HCT116 (cell line): Measurements from ENCODE around the gene FBN1.

ENCODE experiments used
- CTCF ChIP-seq, 3 experiments: fragments of 200-600 bp in 1 of 3; sonication (generic) in 1 of 3; IDR thresholded peaks in 2 of 3; conservative IDR thresholded peaks in 1 of 3; 2 replicates each; pipeline ENCODE4 v1.5.1; 2012 to 2017; ENCODE audit warnings: low read depth in 2 of 3, low read length in 2 of 3, antibody characterized with exemption in 1 of 3, borderline replicate concordance in 1 of 3, control low read depth in 1 of 3, mild to moderate bottlenecking in 1 of 3, mixed read lengths in 1 of 3, mixed run types in 1 of 3, moderate library complexity in 1 of 3; ENCODE audit not compliant: insufficient read depth in 1 of 3
- EZH2 ChIP-seq: fragments of 200-600 bp; sonication (generic); IDR thresholded peaks from 2 replicates; pipeline ENCODE4 v1.6.1; 2017; ENCODE audit warnings: antibody characterized with exemption, mixed run types
- POLR2A ChIP-seq: IDR thresholded peaks from 2 replicates; pipeline ENCODE4 v1.7.0; 2011; ENCODE audit warnings: borderline replicate concordance; ENCODE audit not compliant: insufficient read depth, insufficient read length; ENCODE audit errors: extremely low read depth
- YY1 ChIP-seq: IDR thresholded peaks from 2 replicates; pipeline ENCODE4 v1.6.1; 2011; ENCODE audit warnings: low read length, low read depth, moderate library complexity, mild to moderate bottlenecking; ENCODE audit not compliant: insufficient replicate concordance; ENCODE audit errors: extremely low read depth

- TF ChIP-seq CTCF (IDR thresholded peaks at IDR 0.05 in 2 of 3, conservative IDR thresholded peaks at IDR 0.05 in 1 of 3; ENCODE audit: borderline replicate concordance in 1 of 3, insufficient read depth in 1 of 3, low read depth in 2 of 3, low read length in 2 of 3): no peak
- TF ChIP-seq POLR2A: no peak
- no peak for TF ChIP-seq YY1
- TF ChIP-seq EZH2: no peak
These were observed 163.7 kb downstream of the FBN1 start for GRCh38 chr15:48481802-48482201.
